HG03432 (cell line): ENCODE results near the gene MTRF1.
"Not testable (repeated sequence)": the region's sequence is repeated elsewhere in the genome, so short reads cannot be mapped to it uniquely, and the experiment has no call there.

ENCODE experiments used
- ATAC-seq: cut with Tn5 transposase; IDR thresholded peaks from one replicate; pipeline ENCODE4 v1.9.1; 2021; ENCODE audit warnings: mild to moderate bottlenecking, moderate library complexity; ENCODE audit not compliant: unreplicated experiment

Gene MTRF1

DNA sequence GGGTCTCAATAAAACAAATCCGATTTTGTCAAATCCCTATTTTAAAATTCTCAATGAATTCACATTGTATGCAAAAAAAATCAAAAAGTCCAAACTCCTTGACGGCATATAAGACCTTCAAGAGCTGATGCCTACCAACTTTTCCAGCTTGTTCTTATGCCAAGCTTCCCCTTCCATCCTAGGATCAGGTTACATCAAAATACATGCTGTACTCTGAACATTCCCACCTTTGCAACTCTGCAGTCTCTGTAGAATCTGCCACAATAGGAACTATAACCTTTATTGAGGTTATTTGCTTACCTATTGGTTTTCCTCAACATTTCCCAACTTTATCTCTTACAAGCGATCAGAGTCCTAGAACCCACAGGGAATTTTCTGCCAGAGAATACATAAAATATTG is 76.9 kb downstream of the MTRF1 start:
- no peak for ATAC-seq

DNA sequence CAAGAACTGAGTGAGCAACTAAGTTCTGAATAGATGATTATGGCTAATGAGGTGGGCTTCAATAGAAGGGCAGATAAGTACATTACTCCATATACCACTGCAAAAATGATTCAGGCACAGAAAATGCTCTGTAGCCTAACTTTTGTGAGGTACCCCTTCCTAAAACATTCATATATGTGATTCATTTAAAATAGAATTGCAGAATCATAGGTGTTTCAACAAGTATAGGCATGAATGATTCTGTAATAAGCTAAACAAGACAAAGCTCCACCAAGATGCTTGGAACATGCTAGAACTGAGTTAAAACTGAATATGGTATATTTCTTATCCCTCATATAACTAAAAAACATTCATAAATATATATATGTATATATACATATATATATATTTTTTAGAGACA is 81.1 kb downstream of the MTRF1 start:
- ATAC-seq: no peak

DNA sequence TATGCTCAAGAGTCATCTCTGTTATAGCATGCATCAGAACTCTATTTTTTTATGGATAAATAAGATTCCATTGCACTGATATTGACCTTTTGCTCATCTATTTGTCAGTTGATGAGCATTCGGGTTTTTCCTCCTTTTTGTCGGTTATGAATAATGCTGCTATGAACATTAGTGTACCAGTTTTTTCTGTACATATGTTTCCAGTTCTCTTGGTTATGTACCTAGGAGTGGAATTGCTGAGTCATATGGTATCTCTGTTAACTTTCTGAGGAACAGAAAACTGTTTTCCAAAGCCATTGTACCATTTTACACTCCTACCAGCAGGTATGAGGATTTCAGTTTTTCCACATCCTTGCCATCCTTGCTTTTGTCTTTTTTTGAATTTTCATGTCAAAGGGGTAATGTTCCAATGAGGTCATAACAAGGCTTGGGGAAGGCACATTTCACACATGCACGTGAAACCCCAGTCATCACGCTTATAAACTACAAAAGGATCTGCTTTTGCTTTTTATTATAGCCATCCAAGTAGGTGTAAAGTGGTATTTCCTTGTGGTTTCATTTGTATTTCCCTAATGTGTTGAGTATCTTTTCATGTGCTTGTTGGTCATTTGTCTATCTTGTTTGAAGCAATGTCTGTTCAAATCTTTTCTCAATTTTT is 83.7 kb downstream of the MTRF1 start:
- no peak for ATAC-seq

DNA sequence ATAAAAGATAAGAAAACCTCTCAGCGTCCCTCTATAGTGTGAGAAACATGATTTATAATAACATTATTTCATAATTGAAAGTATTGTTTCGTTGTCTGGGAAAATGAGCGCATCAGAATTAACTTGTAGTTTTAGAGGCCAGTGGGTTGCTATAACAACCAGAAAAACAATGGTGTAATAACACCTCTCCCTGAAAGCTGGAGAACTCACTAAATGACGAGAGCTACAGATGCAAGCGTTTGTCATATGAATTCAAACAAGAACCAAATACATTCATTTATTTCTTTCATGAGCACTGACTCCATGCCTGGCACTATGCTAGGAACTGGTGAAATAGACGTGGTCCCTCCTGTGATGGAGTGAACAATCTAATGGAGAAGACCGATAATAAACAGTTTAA is 85.3 kb downstream of the MTRF1 start:
- no peak for ATAC-seq

DNA sequence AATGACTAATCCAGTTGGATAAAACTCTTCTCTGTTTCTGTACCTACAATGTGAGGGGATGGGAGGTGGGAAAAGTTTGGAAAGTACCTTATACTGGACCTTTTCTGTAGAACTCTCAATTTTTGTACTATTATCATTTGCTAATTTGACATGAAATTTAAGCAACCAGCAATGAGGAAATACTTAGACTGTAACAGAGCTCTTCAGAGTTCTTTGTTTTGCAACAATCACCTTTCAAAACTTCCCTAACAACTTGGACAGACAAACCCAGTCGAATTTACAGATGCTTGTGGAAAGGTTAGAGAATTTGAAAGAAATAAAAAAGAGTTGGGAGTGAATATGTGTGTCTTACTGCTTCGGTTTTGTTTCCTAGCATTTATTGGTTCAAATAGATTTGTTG is 85.8 kb downstream of the MTRF1 start:
- ATAC-seq: no peak

DNA sequence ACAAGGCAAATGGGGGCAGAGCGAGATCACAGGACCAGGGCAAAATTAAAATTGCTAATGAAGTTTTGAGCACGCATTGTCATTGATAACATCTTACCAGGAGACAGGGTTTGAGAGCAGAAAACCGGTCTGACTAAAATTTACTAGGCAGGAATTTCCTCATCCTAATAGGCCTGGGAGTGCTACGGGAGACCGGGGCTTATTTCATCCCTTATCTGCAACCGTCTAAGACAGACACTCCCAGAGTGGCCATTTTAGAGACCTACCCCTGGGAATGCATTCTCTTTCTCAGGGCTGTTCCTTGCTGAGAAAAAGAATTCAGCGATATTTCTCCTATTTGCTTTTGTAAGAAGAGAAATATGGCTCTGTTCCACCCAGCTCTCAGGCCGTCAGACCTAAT is 87.8 kb downstream of the MTRF1 start:
- ATAC-seq: not testable (repeated sequence)
